ENCODE results near the gene MOV10L1.

Gene MOV10L1

DNA sequence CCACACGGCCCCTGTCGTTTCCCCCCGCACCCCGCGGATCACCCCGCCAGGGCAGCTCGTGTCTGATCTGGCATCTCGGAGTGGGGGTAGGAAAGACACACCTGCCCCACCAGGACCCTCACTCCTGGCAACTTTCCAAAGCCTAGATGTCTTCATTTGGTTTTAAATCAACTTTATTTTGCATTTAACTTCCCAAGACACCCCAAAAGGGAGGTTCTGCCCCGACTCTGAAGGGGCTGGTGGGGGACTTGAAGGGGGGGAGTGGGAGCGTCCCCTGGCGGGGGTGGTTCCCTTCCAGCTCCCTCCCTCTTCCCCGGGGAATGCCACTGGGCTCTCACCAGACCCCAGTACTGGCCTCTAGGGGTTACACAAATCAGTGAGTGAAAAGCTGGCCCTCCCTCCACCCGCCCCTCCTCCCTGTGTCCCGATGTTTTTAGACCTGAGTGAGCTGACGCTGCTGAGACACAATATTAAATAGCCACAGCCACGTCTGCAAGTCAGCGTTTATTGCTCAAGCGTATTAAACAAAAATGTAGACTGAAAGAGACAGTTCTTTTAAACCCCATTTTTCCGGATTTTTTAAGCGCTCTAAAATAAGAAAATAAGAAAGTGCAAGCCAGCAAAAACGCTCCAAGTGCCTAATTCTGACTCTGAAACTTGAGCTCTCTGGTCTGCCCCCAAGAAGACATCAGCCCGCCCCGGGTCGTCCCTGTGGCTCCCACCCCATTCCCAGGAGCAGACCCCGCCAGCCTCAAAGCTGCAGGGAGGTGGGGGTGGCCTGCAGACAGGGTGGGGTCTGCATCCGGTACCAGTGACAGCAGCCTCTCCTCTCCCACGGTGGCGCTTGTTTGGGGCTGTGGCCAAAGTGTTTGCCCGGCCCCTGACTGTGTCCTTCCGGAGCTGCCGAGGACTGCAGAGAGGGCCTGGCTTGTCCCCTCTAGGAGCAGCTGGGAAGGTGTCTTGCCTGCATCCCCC, 30.6 kb upstream of the MOV10L1 start:
- TF ChIP-seq, protein P1, sequence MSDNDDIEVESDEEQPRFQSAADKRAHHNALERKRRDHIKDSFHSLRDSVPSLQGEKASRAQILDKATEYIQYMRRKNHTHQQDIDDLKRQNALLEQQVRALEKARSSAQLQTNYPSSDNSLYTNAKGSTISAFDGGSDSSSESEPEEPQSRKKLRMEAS (IDR thresholded peaks at IDR 0.05; ENCODE audit: low read depth, low read length): no peak
- TF ChIP-seq, protein P2, sequence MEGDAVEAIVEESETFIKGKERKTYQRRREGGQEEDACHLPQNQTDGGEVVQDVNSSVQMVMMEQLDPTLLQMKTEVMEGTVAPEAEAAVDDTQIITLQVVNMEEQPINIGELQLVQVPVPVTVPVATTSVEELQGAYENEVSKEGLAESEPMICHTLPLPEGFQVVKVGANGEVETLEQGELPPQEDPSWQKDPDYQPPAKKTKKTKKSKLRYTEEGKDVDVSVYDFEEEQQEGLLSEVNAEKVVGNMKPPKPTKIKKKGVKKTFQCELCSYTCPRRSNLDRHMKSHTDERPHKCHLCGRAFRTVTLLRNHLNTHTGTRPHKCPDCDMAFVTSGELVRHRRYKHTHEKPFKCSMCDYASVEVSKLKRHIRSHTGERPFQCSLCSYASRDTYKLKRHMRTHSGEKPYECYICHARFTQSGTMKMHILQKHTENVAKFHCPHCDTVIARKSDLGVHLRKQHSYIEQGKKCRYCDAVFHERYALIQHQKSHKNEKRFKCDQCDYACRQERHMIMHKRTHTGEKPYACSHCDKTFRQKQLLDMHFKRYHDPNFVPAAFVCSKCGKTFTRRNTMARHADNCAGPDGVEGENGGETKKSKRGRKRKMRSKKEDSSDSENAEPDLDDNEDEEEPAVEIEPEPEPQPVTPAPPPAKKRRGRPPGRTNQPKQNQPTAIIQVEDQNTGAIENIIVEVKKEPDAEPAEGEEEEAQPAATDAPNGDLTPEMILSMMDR (IDR thresholded peaks at IDR 0.05; ENCODE audit: low read depth, low read length): no peak
- TF ChIP-seq MYC (IDR thresholded peaks at IDR 0.05; ENCODE audit: low read depth, low read length): no peak
- no peak for TF ChIP-seq POLR2A (IDR thresholded peaks at IDR 0.05; ENCODE audit: extremely low read depth, insufficient read length)
- DNase-seq (ENCODE audit: low read depth): peak; percentile 39
- no peak overlapping the region for H3K4me3 ChIP-seq (ENCODE audit: low read depth, low read length)

DNA sequence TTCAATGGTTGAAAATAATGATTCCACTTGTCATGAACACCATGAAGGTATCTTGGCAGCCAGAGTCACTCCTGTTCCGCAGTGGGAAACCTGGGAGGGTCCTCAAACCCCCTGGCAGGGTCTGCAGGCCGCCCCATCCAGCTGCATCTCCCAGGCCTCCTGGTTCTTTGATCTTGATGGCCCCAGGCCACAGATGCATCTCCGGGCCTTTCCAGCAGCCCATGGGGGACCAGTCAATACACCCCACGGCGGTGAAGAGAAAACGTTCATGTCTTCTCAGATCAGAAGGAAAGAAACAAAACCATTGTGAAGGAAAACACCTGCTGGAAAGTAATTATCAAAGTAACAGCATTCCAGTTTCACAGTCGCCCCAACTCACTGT, 29.9 kb upstream of the MOV10L1 start:
- no peak for DNase-seq (ENCODE audit: low read depth)
- no peak for TF ChIP-seq POLR2A (IDR thresholded peaks at IDR 0.05; ENCODE audit: extremely low read depth, insufficient read length)
- no peak overlapping the region for H3K4me3 ChIP-seq (ENCODE audit: low read depth, low read length)

DNA sequence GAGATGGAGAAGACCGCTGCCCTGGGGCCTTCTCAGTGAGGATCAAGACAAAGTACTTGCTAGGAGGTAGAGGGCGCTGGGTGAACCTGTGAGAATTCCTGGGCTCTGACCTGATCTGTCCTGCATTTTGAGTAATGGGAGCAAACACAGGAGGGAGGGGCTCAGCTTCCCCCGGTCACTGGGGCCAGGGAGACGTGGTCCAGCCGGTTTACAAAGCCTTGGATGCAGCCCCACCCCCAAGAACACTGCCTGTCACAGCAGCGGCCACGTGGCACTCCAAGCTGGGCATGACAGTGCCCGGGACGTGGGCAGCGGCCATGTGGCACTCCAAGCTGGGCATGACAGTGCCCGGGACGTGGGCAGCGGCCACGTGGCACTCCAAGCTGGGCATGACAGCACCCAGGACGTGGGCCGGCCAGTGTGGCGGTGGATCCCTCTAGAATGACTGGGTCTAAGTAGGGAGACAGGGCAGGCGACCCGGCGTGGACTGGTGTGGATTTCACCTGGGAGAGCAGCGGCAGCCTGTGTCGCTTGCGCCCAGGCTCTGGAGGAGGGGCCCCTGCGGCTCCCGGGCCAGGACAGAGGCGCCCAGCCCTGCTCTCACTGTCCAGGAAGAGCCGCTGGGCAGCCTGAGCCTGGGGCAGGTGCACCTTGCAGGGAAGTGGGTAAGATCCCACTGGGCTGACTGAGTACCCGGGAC, 29.2 kb upstream of the MOV10L1 start:
- DNase-seq (ENCODE audit: low read depth): no peak
- TF ChIP-seq, protein P1 (IDR thresholded peaks at IDR 0.05; ENCODE audit: low read depth, low read length): no peak
- TF ChIP-seq POLR2A (IDR thresholded peaks at IDR 0.05; ENCODE audit: extremely low read depth, insufficient read length) (no peak), MYC (IDR thresholded peaks at IDR 0.05; ENCODE audit: low read depth, low read length) (no peak)
- TF ChIP-seq, protein P2 (IDR thresholded peaks at IDR 0.05; ENCODE audit: low read depth, low read length): no peak

DNA sequence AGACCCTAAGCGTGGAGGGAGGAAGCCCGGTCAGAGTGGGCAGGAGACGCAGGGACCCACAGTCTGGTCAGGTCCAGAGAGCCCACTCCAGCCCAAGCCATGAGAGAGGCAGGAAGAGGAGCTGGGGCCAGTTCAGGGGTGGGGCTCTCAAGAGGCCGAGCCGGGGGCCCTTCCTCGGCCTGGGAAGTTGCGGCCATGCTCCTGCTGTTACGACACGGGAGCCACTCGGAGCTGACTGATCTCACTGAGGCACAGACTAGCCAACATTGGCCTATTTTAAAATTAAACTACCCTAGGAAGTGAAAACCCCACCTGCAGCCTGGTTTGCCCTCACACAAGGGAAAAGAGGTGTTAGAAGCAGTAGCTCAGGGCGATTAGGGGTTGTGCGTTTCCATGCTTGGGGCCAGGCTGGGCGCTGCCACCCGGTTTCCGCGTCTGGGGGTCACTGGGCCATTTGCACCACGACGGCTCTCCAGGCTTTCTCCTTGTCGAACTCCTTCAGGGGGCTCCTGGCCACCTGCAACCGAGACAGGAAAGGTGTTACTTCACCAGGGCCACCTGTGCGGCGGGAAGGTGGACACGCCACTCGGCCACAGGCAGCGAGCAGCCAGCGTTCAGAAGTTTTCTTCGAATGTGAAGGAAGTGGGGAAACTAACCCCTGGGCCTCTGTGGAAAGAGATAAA, 28.5 kb upstream of the MOV10L1 start:
- H3K4me3 ChIP-seq (ENCODE audit: low read depth, low read length): no peak overlapping the region
- TF ChIP-seq, protein P2 (IDR thresholded peaks at IDR 0.05; ENCODE audit: low read depth, low read length): no peak
- TF ChIP-seq, protein P1 (IDR thresholded peaks at IDR 0.05; ENCODE audit: low read depth, low read length): no peak
- no peak for TF ChIP-seq POLR2A (IDR thresholded peaks at IDR 0.05; ENCODE audit: extremely low read depth, insufficient read length)
- TF ChIP-seq MYC (IDR thresholded peaks at IDR 0.05; ENCODE audit: low read depth, low read length): no peak

More for the DNA sequence above, 29.2 kb upstream of the MOV10L1 start:
- H3K4me3 ChIP-seq (ENCODE audit: low read depth, low read length): no peak overlapping the region

DNA sequence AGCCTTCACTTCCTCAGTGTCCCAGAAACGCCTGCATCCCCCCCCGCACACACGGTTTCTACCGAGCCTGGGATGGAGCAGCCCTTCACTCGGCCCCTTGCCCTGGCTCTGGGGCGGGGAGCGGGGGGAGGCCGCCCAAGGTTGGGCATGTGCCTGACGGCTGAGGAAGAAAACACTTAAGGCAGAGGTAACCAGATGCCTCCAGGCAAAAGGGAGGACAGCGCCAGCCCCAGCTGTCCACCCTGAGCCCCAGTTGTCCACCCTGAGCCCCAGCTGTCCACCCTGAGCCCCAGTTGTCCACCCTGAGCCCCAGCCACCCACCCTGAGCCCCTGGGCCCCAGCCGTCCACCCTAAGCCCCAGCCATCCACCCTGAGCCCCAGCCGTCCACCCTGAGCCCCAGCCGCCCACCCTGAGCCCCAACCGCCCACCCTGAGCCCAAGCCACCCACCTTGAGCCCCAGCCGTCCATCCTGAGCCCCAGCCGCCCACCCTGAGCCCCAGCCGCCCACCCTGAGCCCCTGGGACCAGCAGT, 27.9 kb upstream of the MOV10L1 start:
- no peak overlapping the region for H3K4me3 ChIP-seq (ENCODE audit: low read depth, low read length)
- DNase-seq (ENCODE audit: low read depth): no peak
- TF ChIP-seq MYC (IDR thresholded peaks at IDR 0.05; ENCODE audit: low read depth, low read length) (no peak), POLR2A (IDR thresholded peaks at IDR 0.05; ENCODE audit: extremely low read depth, insufficient read length) (no peak)

More for the DNA sequence above, 28.5 kb upstream of the MOV10L1 start:
- DNase-seq (ENCODE audit: low read depth): no peak

DNA sequence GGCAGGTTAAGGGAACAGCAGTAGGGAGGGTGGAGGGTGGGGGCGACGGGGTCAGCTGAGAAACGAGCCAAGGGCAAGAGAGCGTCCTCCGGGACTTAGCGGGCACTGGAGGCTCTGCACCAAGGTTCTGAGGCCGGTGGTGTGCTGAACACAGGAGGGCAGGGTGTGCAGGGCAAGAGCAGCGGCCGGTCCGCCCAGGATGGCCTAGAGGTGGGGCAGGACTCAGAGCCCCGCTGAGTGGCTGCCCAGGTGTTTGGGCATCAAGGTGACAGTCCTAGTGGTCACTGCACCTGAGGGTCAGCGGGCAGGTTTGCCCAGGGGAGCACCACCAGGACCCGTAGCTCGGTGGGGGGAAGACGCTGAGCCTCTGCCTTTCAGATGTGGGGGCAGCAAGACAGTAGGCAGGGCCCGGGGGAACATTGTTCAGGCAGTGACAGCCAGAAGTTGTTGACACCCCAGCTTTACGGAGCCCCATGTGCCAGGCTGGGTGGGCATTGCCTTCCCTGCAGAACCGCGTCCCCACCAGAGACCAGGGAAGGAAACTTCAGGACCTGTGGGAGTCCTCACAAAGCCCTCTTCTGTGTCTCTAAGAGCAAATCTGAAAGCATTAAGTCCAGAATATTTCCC, 27.2 kb upstream of the MOV10L1 start:
- DNase-seq (ENCODE audit: low read depth): no peak
- H3K4me3 ChIP-seq (ENCODE audit: low read depth, low read length): no peak overlapping the region
- TF ChIP-seq, protein P1 (IDR thresholded peaks at IDR 0.05; ENCODE audit: low read depth, low read length): no peak
- no peak for TF ChIP-seq POLR2A (IDR thresholded peaks at IDR 0.05; ENCODE audit: extremely low read depth, insufficient read length)
- TF ChIP-seq, protein P2 (IDR thresholded peaks at IDR 0.05; ENCODE audit: low read depth, low read length): no peak
- no peak for TF ChIP-seq MYC (IDR thresholded peaks at IDR 0.05; ENCODE audit: low read depth, low read length)
